Fibroblast of gingiva (primary cell): ENCODE data around the gene PITPNB.

Experiments
- DNase-seq: peaks from one replicate; pipeline ENCODE4 v3.0.0-alpha.2; 2011; ENCODE audit warnings: low read depth

Gene PITPNB

GRCh38 chr22:27802346-27803073 lies 116.5 kb downstream of the PITPNB start:
- peak; percentile 30 for DNase-seq
